Cardiac ventricle fibroblast (primary cell): Measurements from ENCODE around the gene LTB. TPM values are rescaled to one million over a fixed set of nuclear protein-coding genes. Genes with fewer than 3 reads are reported as not detected.

Experiments
- total RNA-seq: library from RNA; depleted of rRNA; stranded (reverse); fragments of >200 nt; gene quantifications from 2 replicates; pipeline ENCODE4 v1.2.3, GENCODE V29; 2015

Gene LTB, protein sequence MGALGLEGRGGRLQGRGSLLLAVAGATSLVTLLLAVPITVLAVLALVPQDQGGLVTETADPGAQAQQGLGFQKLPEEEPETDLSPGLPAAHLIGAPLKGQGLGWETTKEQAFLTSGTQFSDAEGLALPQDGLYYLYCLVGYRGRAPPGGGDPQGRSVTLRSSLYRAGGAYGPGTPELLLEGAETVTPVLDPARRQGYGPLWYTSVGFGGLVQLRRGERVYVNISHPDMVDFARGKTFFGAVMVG
- total RNA-seq: not detected in 2 replicates

DNA sequence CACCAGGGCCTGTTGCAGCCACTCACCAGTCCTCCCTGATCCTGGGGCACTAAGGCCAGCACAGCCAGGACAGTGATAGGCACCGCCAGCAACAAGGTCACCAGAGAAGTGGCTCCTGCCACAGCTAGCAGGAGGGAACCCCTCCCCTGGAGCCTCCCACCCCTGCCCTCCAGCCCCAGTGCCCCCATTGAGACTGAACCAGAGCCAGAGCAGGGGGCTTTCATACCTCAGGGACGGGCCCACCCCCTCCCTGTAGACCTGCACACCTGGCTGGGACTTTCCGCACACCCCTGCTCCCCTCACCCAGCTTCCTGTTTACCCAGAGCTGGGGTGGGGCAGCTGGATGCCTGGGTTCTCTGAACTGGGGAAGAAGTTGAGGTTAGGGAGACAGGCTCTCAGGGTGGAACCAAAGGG lies at the start of gene LTB:
Gene LTB (minus strand): TSS at position 195 of the 414 bp plus-strand sequence. CDS start 7 bp downstream, at position 188.

DNA sequence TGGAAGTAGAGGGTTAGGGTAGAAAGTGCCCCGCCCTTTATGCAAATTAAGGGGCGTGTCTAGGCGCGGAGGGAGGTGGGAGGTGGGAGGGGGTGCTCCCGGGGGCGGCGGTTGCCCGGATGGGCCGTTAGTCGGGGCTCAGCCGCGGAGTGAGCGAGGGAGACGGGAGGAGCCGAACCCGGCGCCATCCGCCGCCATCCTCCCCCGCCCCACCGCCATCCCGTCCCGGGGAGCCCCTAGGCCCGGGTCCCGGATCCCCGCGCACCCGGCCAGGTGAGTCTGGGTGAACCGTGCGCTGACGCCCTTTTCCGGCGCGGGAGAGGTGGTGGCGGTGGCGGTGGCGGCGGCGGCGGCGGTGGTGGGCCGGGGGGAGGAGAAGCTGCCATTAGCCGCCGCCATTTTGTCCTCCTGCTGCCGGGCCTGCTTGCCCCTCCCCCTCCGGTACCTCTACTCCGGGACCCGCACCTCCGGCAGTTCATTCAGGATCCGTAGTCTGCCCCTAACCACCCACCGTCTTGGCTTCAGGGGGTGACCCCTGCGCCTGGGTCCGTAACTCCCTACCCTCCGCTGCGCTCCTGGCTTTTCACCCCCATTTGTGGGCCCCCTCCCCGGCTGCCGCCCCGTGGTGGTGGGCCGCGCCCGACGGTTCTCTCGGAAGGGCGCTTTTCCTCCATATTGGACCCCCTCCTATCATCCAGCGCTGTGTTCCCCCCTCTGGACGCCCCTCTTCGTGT lies 38.5 kb upstream of the LTB start, which contains the start of gene PRRC2A:
Gene PRRC2A (plus strand): TSS at position 130 of the 734 bp plus-strand sequence. CDS start 2,075 bp downstream, outside the sequence.

DNA sequence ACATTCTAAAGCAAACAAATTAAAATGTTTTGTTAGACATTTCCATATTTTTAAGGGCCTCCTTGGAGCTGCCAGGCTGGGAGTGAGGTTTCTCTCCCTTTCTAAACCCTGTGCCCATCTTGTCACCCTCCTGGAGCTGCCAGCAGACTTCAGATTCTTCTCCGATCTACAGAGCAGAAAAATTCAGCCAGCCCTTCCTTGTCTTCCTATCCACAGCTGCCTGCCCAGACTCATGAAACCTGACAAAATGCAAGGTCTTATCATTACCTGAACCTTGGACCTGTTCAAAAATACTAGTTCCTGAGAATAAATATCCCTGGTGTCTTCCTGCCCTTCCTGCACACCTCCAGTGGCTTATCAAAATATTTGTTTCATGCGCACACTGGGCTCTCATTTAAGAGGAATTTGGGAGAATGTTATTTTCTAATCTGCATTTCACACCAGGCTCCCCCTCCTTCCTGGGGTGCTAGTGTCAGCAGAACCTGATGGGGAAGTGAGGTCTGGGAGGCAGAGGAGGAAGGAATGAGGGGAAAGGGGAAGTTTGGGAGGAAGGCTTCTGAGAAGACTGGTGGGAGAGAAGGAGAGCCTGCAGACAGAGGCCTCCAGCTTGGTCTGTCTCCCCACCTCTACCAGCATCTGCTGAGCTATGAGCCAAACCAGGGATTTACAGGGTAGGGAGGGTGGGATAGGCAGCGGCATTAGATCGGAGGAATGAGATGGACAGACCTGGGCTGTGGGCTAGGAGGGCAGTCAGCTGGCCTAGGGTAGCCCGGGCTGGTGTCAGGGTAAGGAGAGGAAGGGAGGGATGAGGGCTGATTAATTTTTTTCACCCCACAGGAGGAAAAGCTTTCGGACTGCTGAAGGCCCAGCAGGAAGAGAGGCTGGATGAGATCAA lies 32.7 kb upstream of the LTB start, which contains the start of gene AIF1:
Gene AIF1 (plus strand): TSS at position 551 of the 895 bp plus-strand sequence. CDS start 96 bp downstream, at position 647.

GRCh38 chr6:31586008-31586407 lies 3.8 kb upstream of the LTB start, which contains the start of gene LST1:
TSS of gene LST1 (plus strand) at chr6:31586277. CDS start at chr6:31587300, 1,023 bp downstream.

DNA sequence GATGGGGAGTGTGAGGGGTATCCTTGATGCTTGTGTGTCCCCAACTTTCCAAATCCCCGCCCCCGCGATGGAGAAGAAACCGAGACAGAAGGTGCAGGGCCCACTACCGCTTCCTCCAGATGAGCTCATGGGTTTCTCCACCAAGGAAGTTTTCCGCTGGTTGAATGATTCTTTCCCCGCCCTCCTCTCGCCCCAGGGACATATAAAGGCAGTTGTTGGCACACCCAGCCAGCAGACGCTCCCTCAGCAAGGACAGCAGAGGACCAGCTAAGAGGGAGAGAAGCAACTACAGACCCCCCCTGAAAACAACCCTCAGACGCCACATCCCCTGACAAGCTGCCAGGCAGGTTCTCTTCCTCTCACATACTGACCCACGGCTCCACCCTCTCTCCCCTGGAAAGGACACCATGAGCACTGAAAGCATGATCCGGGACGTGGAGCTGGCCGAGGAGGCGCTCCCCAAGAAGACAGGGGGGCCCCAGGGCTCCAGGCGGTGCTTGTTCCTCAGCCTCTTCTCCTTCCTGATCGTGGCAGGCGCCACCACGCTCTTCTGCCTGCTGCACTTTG lies 6.8 kb downstream of the LTB start, which contains the start of gene TNF:
Gene TNF (plus strand): TSS at position 231 of the 567 bp plus-strand sequence. CDS start 177 bp downstream, at position 408.

GRCh38 chr6:31572041-31572911 lies 9.9 kb downstream of the LTB start, which contains the start of gene LTA:
TSS of gene LTA (plus strand) at chr6:31572289. CDS start at chr6:31572743, 454 bp downstream.

DNA sequence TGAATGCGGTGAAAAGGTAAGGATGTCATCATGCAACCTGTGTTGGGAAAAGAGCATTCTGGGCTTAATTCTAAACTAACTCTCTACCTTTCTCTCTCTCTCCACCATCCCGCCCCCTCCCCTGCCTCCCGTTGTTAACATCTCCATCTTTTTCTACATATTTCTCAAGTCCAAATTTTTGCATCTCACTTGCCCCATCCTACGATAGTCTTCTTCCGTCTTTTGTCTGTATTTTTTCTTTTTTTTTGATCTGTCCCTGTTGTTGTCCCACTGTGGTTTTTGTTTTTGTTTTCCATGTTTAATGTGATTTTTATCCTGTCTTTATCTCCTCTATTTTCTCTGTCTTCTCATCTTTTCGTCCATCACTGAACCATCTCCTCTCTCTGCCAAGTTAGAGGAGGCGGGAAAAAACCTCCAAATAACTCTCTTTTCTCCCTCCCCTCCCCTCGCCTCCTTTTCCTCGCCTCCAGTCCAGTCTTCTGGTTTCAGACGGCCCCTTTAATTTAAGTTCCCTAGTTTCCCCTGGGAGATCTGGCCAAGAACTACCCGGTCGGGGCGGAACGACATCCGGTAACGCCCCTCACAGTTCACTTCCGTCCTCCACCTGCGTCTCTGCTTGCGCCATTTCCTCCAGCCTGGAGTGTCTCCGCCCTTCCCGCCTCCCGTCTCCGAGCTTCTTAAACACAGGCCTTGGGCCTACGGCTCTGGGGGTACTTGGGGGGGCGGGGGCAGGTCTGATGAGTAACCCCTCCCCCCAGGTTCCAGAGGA lies 35.1 kb downstream of the LTB start, which contains the start of gene NFKBIL1:
Gene NFKBIL1 (plus strand): TSS at position 651 of the 769 bp plus-strand sequence. CDS start 87 bp downstream, at position 738.

GRCh38 chr6:31546339-31546957 lies 35.8 kb downstream of the LTB start, which contains the start of gene ATP6V1G2:
TSS of gene ATP6V1G2 (minus strand) at chr6:31546608. CDS start at chr6:31546559, 49 bp downstream.

DNA sequence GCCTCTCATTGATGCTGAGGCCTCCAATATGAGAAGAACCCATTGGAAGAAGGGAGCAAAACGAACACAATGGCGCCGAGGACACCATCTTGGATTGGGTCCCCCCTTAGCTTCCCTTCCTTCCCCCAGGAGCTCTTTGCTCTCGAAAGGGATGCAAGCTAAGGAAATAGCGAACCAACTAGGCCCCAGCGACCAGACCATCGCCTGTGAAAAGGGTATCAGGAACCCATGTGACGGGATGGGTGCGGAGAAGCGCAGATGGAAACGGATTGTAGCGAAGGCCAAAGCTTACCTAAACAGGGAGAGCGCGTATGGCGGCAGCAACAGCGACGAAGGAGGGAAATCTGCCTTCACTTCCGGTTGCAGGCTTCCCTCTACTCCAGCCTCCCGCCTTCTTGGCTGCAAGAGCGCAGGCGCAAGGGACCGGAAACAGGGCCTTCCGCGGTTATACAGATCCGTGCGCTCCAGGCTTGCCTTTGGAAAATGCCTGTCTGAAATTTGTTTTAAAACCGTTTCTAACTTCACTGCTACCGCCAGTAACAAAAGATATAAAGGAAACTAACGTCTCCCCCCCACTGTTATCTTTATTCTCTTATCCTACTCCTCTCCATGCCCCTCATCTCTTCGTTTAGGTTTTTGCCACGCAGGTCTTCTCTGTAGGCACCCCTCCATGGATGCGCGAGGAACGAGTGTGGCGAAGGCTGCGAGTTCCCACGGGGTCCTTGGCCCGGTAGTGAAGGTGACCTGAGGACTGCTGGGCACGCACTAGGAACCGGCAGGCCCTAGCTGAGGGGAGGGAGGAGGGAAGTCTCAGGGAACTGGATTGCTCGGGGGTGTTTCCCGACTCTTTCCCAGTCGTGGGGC lies 40.3 kb downstream of the LTB start, which contains the start of gene DDX39B:
Gene DDX39B (minus strand): TSS at position 346 of the 864 bp plus-strand sequence. CDS start 1,471 bp downstream, outside the sequence.

Other genes starting within 250 kb of the LTB start
- gene HLA-B, start 225.2 kb downstream of the LTB start, total RNA-seq: 231 and 468 TPM in 2 replicates
- 12.6 TPM in 2 replicates for gene MICA, start 178.8 kb downstream of the LTB start, total RNA-seq
- 2.2 and 5.1 TPM in 2 replicates for gene MICB, start 84.3 kb downstream of the LTB start, total RNA-seq
- gene MCCD1, start 53.5 kb downstream of the LTB start, total RNA-seq: not detected in 2 replicates
- gene DDX39B, start 40.4 kb downstream of the LTB start, total RNA-seq: 205 and 225 TPM in 2 replicates
- gene ATP6V1G2, start 35.8 kb downstream of the LTB start, total RNA-seq: 0.25 and 2.1 TPM in 2 replicates
- 21.5 and 21.6 TPM in 2 replicates for gene NFKBIL1, start 34.8 kb downstream of the LTB start, total RNA-seq
- not detected in 2 replicates for gene LTA, start 10.1 kb downstream of the LTB start, total RNA-seq
- gene TNF, start 6.9 kb downstream of the LTB start, total RNA-seq: not detected in 2 replicates
- gene LST1, start 3.9 kb upstream of the LTB start, total RNA-seq: not detected in 2 replicates
- gene NCR3, start 10.6 kb upstream of the LTB start, total RNA-seq: not detected in 2 replicates
- not detected in 2 replicates for gene AIF1, start 32.8 kb upstream of the LTB start, total RNA-seq
- 66.0 and 73.3 TPM in 2 replicates for gene PRRC2A, start 38.3 kb upstream of the LTB start, total RNA-seq
- 169 and 177 TPM in 2 replicates for gene BAG6, start 70.2 kb upstream of the LTB start, total RNA-seq
- gene APOM, start 73.5 kb upstream of the LTB start, total RNA-seq: 2.0 and 2.3 TPM in 2 replicates
- 18.5 and 21.9 TPM in 2 replicates for gene C6orf47, start 78.4 kb upstream of the LTB start, total RNA-seq
- 21.4 and 23.7 TPM in 2 replicates for gene GPANK1, start 82.6 kb upstream of the LTB start, total RNA-seq
- 208 and 235 TPM in 2 replicates for gene CSNK2B, start 83.7 kb upstream of the LTB start, total RNA-seq
- 0.44 and 0.50 TPM in 2 replicates for gene LY6G5B, start 87.6 kb upstream of the LTB start, total RNA-seq
- gene LY6G5C, start 98.6 kb upstream of the LTB start, total RNA-seq: 0.34 TPM in 1 of 2 replicates, not detected in the other
- gene ABHD16A, start 120.9 kb upstream of the LTB start, total RNA-seq: 19.1 and 24.3 TPM in 2 replicates
- not detected in 2 replicates for gene LY6G6F, start 124.4 kb upstream of the LTB start, total RNA-seq
- gene LY6G6D, start 132.9 kb upstream of the LTB start, total RNA-seq: not detected in 2 replicates
- gene LY6G6C, start 139.3 kb upstream of the LTB start, total RNA-seq: not detected in 2 replicates
- 0.06 TPM in 1 of 2 replicates, not detected in the other for gene MPIG6B, start 140.9 kb upstream of the LTB start, total RNA-seq
- 48.5 and 60.7 TPM in 2 replicates for gene DDAH2, start 146.9 kb upstream of the LTB start, total RNA-seq
- gene CLIC1, start 154.1 kb upstream of the LTB start, total RNA-seq: 293 and 305 TPM in 2 replicates
- gene MSH5, start 157.6 kb upstream of the LTB start, total RNA-seq: 1.6 and 4.2 TPM in 2 replicates
- 0.44 and 0.50 TPM in 2 replicates for gene SAPCD1, start 180.2 kb upstream of the LTB start, total RNA-seq
- 0.10 and 0.12 TPM in 2 replicates for gene VWA7, start 194.9 kb upstream of the LTB start, total RNA-seq
- gene VARS1, start 213.3 kb upstream of the LTB start, total RNA-seq: 54.7 and 63.3 TPM in 2 replicates
- 36.0 and 38.2 TPM in 2 replicates for gene LSM2, start 224.5 kb upstream of the LTB start, total RNA-seq
- gene HSPA1L, start 232.9 kb upstream of the LTB start, total RNA-seq: 0.62 and 1.7 TPM in 2 replicates
- 93.9 and 97.6 TPM in 2 replicates for gene HSPA1A, start 233.1 kb upstream of the LTB start, total RNA-seq
- 101 and 110 TPM in 2 replicates for gene HSPA1B, start 245.3 kb upstream of the LTB start, total RNA-seq